Left lung (tissue), 10 donors: Measurements from ENCODE around the gene LRRK1. TPM values are rescaled to one million over a fixed set of nuclear protein-coding genes. Genes with fewer than 3 reads are reported as not detected.

ENCODE experiments used
- ATAC-seq: fragments of 200-7000 bp; cut with Tn5 transposase; one replicate; pipeline ENCODE4 v1.9.1; 2020; ENCODE audit warnings: moderate library complexity
- DNase-seq, 4 donors: peaks; one replicate each; pipeline ENCODE4 v3.0.0-alpha.2; 2013 to 2020
- H3K27ac ChIP-seq, 2 donors: fragments of 200-600 bp; sonication (generic) in 1 of 2; one replicate each; pipeline versions ENCODE4 v1.5.0 to v1.8.0; 2020 to 2021
- H3K27me3 ChIP-seq, 2 donors: fragments of 200-600 bp; sonication (generic) in 1 of 2; one replicate each; pipeline versions ENCODE4 v1.5.0 to v1.8.0; 2020 to 2021
- H3K36me3 ChIP-seq, 2 donors: fragments of 200-600 bp; sonication (generic) in 1 of 2; one replicate each; pipeline versions ENCODE4 v1.5.0 to v1.8.0; 2020 to 2021
- H3K4me1 ChIP-seq, 2 donors: fragments of 200-600 bp; one replicate each; pipeline ENCODE4 v1.8.0; 2021
- H3K4me3 ChIP-seq, 2 donors: fragments of 200-600 bp; sonication (generic) in 1 of 2; one replicate each; pipeline versions ENCODE4 v1.5.0 to v1.8.0; 2020 to 2021; ENCODE audit warnings: mild to moderate bottlenecking in 1 of 2
- H3K9me3 ChIP-seq, 2 donors: fragments of 200-600 bp; sonication (generic) in 1 of 2; one replicate each; pipeline versions ENCODE4 v1.5.0 to v1.8.0; 2020 to 2021
- intact Hi-C, 2 donors: fragments of 100-400 bp; cut with DNase I; formaldehyde crosslinking; loops; one replicate each; pipeline versions ENCODE4 v1.11.2 to v1.14.2; 2022
- polyA plus RNA-seq, 6 donors: library from polyadenylated mRNA; unstranded; fragments of 120-200 nt; gene quantifications; one replicate each; pipeline ENCODE4 v1.2.1, GENCODE V29; 2013; ENCODE audit not compliant: insufficient read length in 6 of 6
- total RNA-seq, 2 donors: library from RNA; stranded (reverse); fragmentation: NEBNext Ultra II Directional; extraction: Animal tissue kit (Norgen Biotek cat#: 25700); gene quantifications; one replicate each; pipeline ENCODE4 v1.2.1, GENCODE V29; 2021
- TF ChIP-seq, protein P1 (sequence below), 2 donors: fragments of 200-600 bp; sonication (generic) in 1 of 2; IDR thresholded peaks; one replicate each; pipeline versions ENCODE4 v1.5.0 to v1.8.0; 2021; ENCODE audit warnings: antibody characterized with exemption in 2 of 2
- donor health status: DM: no; HTN: yes; CAD: no.
- donor health status: DM: no; HTN: no; CAD: no.

LRRK1 gene
- total and polyA plus RNA-seq, 8 donors = 1.9 to 24.2 (median 3.0) TPM

DNA sequence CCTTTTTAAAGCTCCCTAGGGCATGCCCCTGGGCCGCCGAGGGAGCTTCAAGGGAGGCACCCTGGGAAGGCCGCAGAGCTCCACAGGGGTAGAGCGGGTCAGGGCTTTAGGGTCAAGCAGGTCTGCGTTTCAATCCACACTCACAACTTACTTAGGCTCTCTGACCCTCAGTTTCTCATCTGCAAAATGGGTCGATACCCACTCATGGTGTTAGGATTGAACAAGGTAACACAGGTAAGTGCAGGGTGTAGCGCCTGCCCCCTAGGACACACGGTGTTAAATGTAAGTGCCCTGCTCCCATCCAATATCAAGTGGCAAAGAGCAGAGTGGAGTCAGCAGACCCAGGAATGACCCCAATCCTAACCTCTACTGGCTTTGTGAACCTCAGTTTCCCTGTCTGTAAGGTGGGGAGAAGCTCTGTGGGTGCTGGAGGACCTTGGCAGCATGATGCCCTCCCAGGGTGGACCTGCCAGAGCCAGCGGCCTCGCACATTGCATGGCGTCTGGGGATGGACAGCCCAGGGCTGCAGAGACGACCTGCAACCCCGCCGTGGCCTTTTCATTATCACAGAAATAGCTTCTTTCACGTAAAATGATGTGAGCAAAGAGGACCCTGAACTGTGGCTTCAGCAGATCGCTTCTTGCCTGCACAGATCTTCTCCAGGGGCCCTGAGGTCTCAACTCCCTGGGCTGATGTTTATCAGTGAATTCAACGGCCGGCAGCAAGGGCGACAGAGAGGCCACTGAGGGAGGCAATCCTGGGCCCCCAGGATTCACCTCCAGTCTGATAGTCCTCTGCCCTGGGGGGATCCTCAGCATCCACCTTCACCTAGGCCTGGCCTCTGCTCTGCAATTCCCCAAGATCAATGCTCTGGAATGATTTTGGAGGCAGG is 194.2 kb downstream of the LRRK1 start:
- ATAC-seq (no peak), DNase-seq (no peak)
- Histone ChIP-seq H3K4me3 (no peak overlapping the region), H3K27ac (no peak overlapping the region), H3K9me3 (no peaks in the 10 kb centered on the region), H3K36me3 (no peaks in the 10 kb centered on the region), H3K4me1 (peaks cover 15 to 21% of the 10 kb centered on the region in 2 donors), H3K27me3 (no peaks in the 10 kb centered on the region)
- intact Hi-C loops = no loop called here
- TF ChIP-seq, protein P1, sequence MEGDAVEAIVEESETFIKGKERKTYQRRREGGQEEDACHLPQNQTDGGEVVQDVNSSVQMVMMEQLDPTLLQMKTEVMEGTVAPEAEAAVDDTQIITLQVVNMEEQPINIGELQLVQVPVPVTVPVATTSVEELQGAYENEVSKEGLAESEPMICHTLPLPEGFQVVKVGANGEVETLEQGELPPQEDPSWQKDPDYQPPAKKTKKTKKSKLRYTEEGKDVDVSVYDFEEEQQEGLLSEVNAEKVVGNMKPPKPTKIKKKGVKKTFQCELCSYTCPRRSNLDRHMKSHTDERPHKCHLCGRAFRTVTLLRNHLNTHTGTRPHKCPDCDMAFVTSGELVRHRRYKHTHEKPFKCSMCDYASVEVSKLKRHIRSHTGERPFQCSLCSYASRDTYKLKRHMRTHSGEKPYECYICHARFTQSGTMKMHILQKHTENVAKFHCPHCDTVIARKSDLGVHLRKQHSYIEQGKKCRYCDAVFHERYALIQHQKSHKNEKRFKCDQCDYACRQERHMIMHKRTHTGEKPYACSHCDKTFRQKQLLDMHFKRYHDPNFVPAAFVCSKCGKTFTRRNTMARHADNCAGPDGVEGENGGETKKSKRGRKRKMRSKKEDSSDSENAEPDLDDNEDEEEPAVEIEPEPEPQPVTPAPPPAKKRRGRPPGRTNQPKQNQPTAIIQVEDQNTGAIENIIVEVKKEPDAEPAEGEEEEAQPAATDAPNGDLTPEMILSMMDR (IDR thresholded peaks at IDR 0.05) = no peak

DNA sequence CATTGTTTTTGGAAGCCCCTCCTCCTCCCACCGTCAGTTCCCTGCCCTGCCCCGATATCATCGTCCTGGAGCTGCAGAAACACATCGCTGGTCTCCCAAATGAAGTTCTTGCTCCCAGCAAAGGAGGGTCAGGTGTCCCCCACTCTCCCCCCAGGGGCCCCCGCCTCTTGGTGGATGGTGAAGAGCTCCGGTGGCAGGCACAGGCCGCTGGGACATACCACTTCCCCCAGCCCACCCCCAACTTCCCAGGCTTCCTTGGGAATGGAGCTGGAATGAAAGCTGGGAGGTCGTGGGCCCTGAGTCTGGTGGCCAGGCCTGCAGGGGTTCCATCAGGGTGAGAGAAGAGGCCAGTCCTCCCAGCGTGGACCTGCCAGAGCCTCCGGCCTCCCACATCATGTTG is 195.0 kb downstream of the LRRK1 start:
- no peak for DNase-seq
- Histone ChIP-seq H3K27me3 (no peaks in the 10 kb centered on the region), H3K4me3 (no peak overlapping the region), H3K9me3 (no peaks in the 10 kb centered on the region), H3K4me1 (peaks cover 15 to 21% of the 10 kb centered on the region in 2 donors), H3K27ac (no peak overlapping the region), H3K36me3 (no peaks in the 10 kb centered on the region)
- TF ChIP-seq, protein P1 (IDR thresholded peaks at IDR 0.05) = no peak
- intact Hi-C loops = no loop called here
- no peak for ATAC-seq

DNA sequence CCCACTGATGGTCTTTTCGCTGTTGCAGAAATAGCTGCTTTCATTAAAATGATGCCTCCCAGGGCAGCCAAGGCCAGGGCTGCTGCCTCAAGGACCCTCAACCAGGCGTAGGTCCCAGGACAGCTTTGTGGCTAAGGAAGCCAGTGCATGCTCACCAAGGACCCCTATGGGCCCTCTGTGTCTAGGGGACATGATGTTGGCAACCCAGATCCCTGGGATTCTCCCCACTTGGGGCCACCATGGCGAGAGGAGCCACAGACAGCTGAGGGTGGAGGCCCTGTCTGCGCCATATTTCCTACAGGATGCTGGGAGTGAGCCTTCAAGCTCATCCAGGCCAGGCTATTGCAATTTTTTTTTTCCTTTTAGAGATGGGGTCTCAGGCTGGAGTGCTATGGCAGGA is 195.5 kb downstream of the LRRK1 start:
- Histone ChIP-seq H3K9me3 (no peaks in the 10 kb centered on the region), H3K27ac (no peak overlapping the region), H3K4me3 (no peak overlapping the region), H3K4me1 (peaks cover 15 to 21% of the 10 kb centered on the region in 2 donors), H3K27me3 (no peaks in the 10 kb centered on the region), H3K36me3 (no peaks in the 10 kb centered on the region)
- DNase-seq (no peak), ATAC-seq (no peak)
- TF ChIP-seq, protein P1 (IDR thresholded peaks at IDR 0.05) = no peak
- intact Hi-C loops = no loop called here

DNA sequence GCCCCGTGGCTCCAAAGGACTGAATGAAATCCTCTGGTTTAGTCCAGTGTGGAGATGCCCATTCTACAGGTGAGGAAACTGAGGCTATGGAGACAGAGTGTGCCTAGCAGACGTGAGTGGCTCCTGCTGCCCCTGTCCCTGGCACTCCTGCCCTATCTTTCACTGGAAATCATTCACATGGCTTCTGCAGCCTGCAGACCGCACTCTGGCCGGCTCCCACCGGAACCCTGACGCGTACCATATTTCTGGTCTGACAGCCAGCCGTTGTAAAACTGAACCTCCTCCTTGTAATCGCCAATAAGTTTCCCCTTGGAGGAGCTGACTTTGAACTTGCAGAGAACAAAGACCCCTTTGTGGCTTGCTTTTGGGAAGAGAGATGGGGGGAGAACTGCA is 196.2 kb downstream of the LRRK1 start:
- Histone ChIP-seq H3K36me3 (no peaks in the 10 kb centered on the region), H3K9me3 (no peaks in the 10 kb centered on the region), H3K27ac (peak overlapping the region; percentile 1 to 29), H3K4me1 (peaks cover 15 to 21% of the 10 kb centered on the region in 2 donors), H3K27me3 (no peaks in the 10 kb centered on the region), H3K4me3 (no peak overlapping the region)
- intact Hi-C loops = no loop called here
- peak in 2 of 4 donors; percentile 34 to 51 for DNase-seq
- ATAC-seq = no peak
- TF ChIP-seq, protein P1 (IDR thresholded peaks at IDR 0.05) = no peak

DNA sequence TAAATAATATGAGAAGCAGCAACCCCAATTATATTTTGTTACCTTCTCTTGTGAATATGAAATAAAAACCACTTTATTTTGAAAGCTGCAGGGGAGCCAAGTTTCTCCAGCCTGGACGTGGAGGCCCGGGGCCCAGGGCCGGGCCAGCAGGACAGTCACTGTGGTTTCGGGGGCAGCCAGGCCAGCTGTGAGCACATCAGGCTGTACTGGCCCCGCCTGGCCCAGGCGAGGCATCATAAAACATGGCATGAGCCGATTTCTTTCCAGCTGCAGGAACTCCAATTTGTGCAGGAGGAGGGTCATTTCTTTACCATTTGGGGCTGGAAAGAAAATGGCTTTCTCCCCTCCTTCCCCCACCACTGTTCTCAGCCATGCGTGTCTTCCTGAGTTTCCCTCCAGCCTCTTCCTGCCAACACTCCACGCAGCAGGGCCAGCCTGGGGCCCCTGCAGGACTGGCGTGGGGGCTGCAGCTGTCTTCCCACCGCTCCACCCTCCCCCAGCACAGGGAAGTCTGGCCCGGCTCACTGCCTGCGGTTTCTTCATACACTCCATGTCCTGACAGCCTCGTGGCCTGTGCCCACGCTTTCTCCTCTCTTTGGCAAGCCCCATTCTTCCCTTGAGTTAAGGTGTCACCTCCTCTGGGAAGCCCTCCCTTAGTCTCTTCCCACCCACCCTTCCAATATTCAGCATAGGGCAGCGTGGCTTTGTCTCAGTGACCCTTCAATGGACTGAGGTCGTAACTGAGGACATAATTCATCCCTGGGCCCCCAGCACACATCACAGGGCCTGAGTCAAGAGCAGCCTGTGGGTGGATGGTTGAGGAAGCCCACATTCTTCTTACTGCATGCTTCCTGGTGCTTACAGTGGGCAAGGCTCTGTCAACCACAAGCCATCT is 196.9 kb downstream of the LRRK1 start:
- Histone ChIP-seq H3K36me3 (no peaks in the 10 kb centered on the region), H3K27ac (peak overlapping the region; percentile 29 to 44), H3K9me3 (no peaks in the 10 kb centered on the region), H3K4me3 (no peak overlapping the region), H3K27me3 (no peaks in the 10 kb centered on the region), H3K4me1 (peaks cover 18 to 24% of the 10 kb centered on the region in 2 donors)
- intact Hi-C loops = no loop called here
- DNase-seq (peak; percentile 49 to 83 (median 76)), ATAC-seq (peak; percentile 74)
- TF ChIP-seq, protein P1 (IDR thresholded peaks at IDR 0.05) = no peak
